ENCODE data around the gene SORCS1. TPM values are rescaled to one million over a fixed set of nuclear protein-coding genes. Genes with fewer than 3 reads are reported as not detected.

The SORCS1 gene
- total RNA-seq, 2 donors from 2014 or later, result 0.23 to 14.4 TPM

- intact Hi-C loops (cut with DNase I), result no loop called here
- DNase-seq (ENCODE audit: low spot score), result no peak
- Histone ChIP-seq H3K36me3 (no peaks in the 10 kb centered on the region), H3K4me3 (no peak overlapping the region), H3K4me1 (replicated peaks) (no peaks in the 10 kb centered on the region), H3K27ac (no peak overlapping the region), H3K9me3 (no peaks in the 10 kb centered on the region), H3K27me3 (replicated peaks; ENCODE audit: insufficient read depth) (no peaks in the 10 kb centered on the region)
- WGBS, result 84% methylated on average over 4 of the region's 4 CpGs
- TF ChIP-seq POLR2A (IDR thresholded peaks at IDR 0.05) (no peak), CTCF (IDR thresholded peaks at IDR 0.05) (no peak), POLR2AphosphoS5 (IDR thresholded peaks at IDR 0.05) (no peak)
Observed at GRCh38 chr10:106595281-106595680, 569.2 kb downstream of the SORCS1 start.

DNA sequence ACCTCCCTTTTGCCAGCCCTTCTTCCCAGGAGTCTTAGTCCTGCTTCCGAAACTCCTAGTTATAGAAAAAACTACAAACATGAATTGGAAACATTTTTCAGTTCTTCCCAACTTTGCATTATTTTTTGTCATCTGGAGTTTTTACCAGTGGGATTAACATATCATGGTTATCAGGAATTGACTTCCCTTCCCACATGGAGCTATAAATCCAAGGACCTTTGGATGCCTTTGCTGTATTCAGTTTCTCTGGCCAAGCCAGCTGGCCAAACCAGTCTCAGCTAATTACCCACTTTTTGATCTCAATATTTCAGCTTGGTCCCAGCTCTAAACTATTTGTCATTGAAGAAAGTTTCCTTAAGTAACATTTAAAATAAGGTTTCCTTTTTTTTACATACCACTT lies 570.6 kb downstream of the SORCS1 start:
- Histone ChIP-seq H3K4me1 (replicated peaks) (no peaks in the 10 kb centered on the region), H3K27ac (no peak overlapping the region), H3K4me3 (no peak overlapping the region), H3K36me3 (no peaks in the 10 kb centered on the region), H3K9me3 (no peaks in the 10 kb centered on the region), H3K27me3 (replicated peaks; ENCODE audit: insufficient read depth) (no peaks in the 10 kb centered on the region)
- 86% methylated on average over 1 of the region's 1 CpG for WGBS
- intact Hi-C loops (cut with DNase I), result no loop called here
- TF ChIP-seq CTCF (IDR thresholded peaks at IDR 0.05), result no peak
- TF ChIP-seq POLR2A (IDR thresholded peaks at IDR 0.05), result no peak
- no peak for TF ChIP-seq POLR2AphosphoS5 (IDR thresholded peaks at IDR 0.05)
- no peak for DNase-seq (ENCODE audit: low spot score)

DNA sequence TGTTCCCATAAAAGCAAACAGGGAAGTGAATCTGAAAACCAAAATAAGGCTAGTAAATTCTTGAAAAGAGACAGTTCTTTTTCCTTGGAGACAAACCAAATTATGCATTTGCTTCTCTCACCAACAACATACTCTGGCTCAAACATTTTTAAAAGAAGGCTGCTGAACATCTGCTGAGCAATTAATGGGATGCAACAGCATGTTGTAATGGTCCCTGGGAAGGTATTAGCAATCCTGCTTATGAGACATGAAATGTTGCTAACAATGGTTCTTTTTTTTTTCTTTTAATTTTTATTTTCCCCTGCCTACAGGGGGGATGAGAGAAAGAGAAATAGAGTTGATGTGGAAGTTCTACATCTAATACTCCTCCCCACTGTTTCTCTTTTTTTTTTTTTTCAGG lies 572.1 kb downstream of the SORCS1 start:
- Histone ChIP-seq H3K36me3 (no peaks in the 10 kb centered on the region), H3K9me3 (no peaks in the 10 kb centered on the region), H3K27me3 (replicated peaks; ENCODE audit: insufficient read depth) (no peaks in the 10 kb centered on the region), H3K4me3 (no peak overlapping the region), H3K4me1 (replicated peaks) (no peaks in the 10 kb centered on the region), H3K27ac (no peak overlapping the region)
- DNase-seq (ENCODE audit: low spot score), result no peak
- no peak for TF ChIP-seq POLR2A (IDR thresholded peaks at IDR 0.05)
- no peak for TF ChIP-seq CTCF (IDR thresholded peaks at IDR 0.05)
- no peak for TF ChIP-seq POLR2AphosphoS5 (IDR thresholded peaks at IDR 0.05)
- intact Hi-C loops (cut with DNase I), result no loop called here

- DNase-seq (ENCODE audit: low spot score), result no peak
- Histone ChIP-seq H3K4me3 (no peak overlapping the region), H3K27ac (no peak overlapping the region), H3K27me3 (replicated peaks; ENCODE audit: insufficient read depth) (no peaks in the 10 kb centered on the region), H3K9me3 (no peaks in the 10 kb centered on the region), H3K36me3 (no peaks in the 10 kb centered on the region), H3K4me1 (replicated peaks) (no peaks in the 10 kb centered on the region)
- TF ChIP-seq POLR2AphosphoS5 (IDR thresholded peaks at IDR 0.05) (no peak), CTCF (IDR thresholded peaks at IDR 0.05) (no peak), POLR2A (IDR thresholded peaks at IDR 0.05) (no peak)
- 36% methylated on average over 2 of the region's 2 CpGs for WGBS
- intact Hi-C loops (cut with DNase I), result no loop called here
Observed at GRCh38 chr10:106582291-106582690, 582.2 kb downstream of the SORCS1 start.

GRCh38 chr10:106577756-106578155 lies 586.8 kb downstream of the SORCS1 start:
- H3K4me1 ChIP-seq (replicated peaks), result no peaks in the 10 kb centered on the region
- TF ChIP-seq POLR2AphosphoS5 (IDR thresholded peaks at IDR 0.05) (no peak), CTCF (IDR thresholded peaks at IDR 0.05) (no peak), POLR2A (IDR thresholded peaks at IDR 0.05) (no peak)
- WGBS, result 47% methylated on average over 2 of the region's 2 CpGs
- no peaks in the 10 kb centered on the region for H3K36me3 ChIP-seq
- H3K9me3 ChIP-seq, result no peaks in the 10 kb centered on the region
- no peak overlapping the region for H3K4me3 ChIP-seq
- no peak for DNase-seq (ENCODE audit: low spot score)
- H3K27ac ChIP-seq, result no peak overlapping the region
- no peaks in the 10 kb centered on the region for H3K27me3 ChIP-seq (replicated peaks; ENCODE audit: insufficient read depth)
- intact Hi-C loops (cut with DNase I), result no loop called here

Measured in prostate gland (tissue), 2 donors.